Spinal cord (tissue), 10 donors: Measurements from ENCODE around the gene OGT. TPM values are rescaled to one million over a fixed set of nuclear protein-coding genes. Genes with fewer than 3 reads are reported as not detected.

Source experiments
- DNase-seq, 6 donors: peaks; one replicate each; pipeline versions ENCODE4 v3.0.0 to v3.0.0-alpha.2; 2013 to 2015; ENCODE audit warnings: low spot score in 6 of 6, low read depth in 4 of 6
- H3K27ac ChIP-seq: one replicate; pipeline ENCODE4 v1.5.1; 2013; ENCODE audit warnings: low read depth, low read length, control low read depth
- H3K27me3 ChIP-seq: one replicate; pipeline ENCODE4 v1.6.1; 2013; ENCODE audit warnings: low read length; ENCODE audit not compliant: control insufficient read depth, insufficient read depth
- H3K36me3 ChIP-seq: one replicate; pipeline ENCODE4 v1.6.1; 2013; ENCODE audit warnings: low read length; ENCODE audit not compliant: control insufficient read depth, insufficient read depth
- H3K4me1 ChIP-seq: one replicate; pipeline ENCODE4 v1.6.1; 2013; ENCODE audit warnings: low read length; ENCODE audit not compliant: control insufficient read depth, insufficient read depth
- H3K4me3 ChIP-seq: one replicate; pipeline ENCODE4 v1.5.1; 2013; ENCODE audit warnings: low read depth, low read length, control low read depth
- H3K9me3 ChIP-seq: one replicate; pipeline ENCODE4 v1.6.1; 2013; ENCODE audit warnings: low read length; ENCODE audit not compliant: control insufficient read depth, insufficient read depth
- WGBS: methylation state at CpG from one replicate; pipeline ENCODE4 v1.1.5; 2013; ENCODE audit warnings: missing lambda C conversion rate; ENCODE audit not compliant: insufficient coverage; 5-methylcytosine and 5-hydroxymethylcytosine counted together
- polyA plus RNA-seq, 2 donors: library from polyadenylated mRNA; unstranded; fragments of 120-200 nt; gene quantifications; one replicate each; pipeline ENCODE4 v1.2.1, GENCODE V29; 2013; ENCODE audit not compliant: insufficient read length in 2 of 2
- small RNA-seq: library from RNA; depleted of rRNA; stranded (forward); fragments of <200 nt; gene quantifications from one replicate; pipeline ENCODE3, GENCODE V24; 2014; ENCODE audit warnings: low replicate concordance
- total RNA-seq, 2 donors: library from RNA; depleted of rRNA in 1 of 2; stranded (reverse); fragments of 120-200 nt in 1 of 2; fragments of >200 nt in 1 of 2; gene quantifications; one replicate each; pipeline versions ENCODE4 v1.2.3 to v1.2.4, GENCODE V29; 2013 to 2014
- donor health status: healthy.

The OGT gene
- total and polyA plus RNA-seq, 4 donors: 111 to 187 (median 127) TPM

- H3K27me3 ChIP-seq: no peaks in the 10 kb centered on the region
- peak overlapping the region; percentile 19 for H3K27ac ChIP-seq
Measured at GRCh38 chrX:71622576-71623450, 89.9 kb downstream of the OGT start.

GRCh38 chrX:71623714-71624113, 90.8 kb downstream of the OGT start:
- WGBS: no CpG with 5 or more reads among the region's 3 CpGs
- no peak for DNase-seq

More at GRCh38 chrX:71622576-71623450, 89.9 kb downstream of the OGT start:
- Histone ChIP-seq H3K36me3 (no peaks in the 10 kb centered on the region), H3K9me3 (no peaks in the 10 kb centered on the region), H3K4me3 (no peak overlapping the region), H3K4me1 (peaks cover 17% of the 10 kb centered on the region)
- 36% methylated on average over 8 of the region's 13 CpGs for WGBS
- DNase-seq: peak in 5 of 6 donors; percentile 19 to 84 (median 33)

GRCh38 chrX:71625471-71625870, 92.6 kb downstream of the OGT start:
- H3K27ac ChIP-seq: no peak overlapping the region
- no peaks in the 10 kb centered on the region for H3K36me3 ChIP-seq
- H3K9me3 ChIP-seq: no peaks in the 10 kb centered on the region
- WGBS: 77% methylated on average over 3 of the region's 5 CpGs
- no peak overlapping the region for H3K4me3 ChIP-seq
- no peak for DNase-seq
- H3K27me3 ChIP-seq: no peaks in the 10 kb centered on the region
- peaks cover 17% of the 10 kb centered on the region for H3K4me1 ChIP-seq

More at GRCh38 chrX:71623714-71624113, 90.8 kb downstream of the OGT start:
- no peaks in the 10 kb centered on the region for H3K36me3 ChIP-seq
- H3K9me3 ChIP-seq: no peaks in the 10 kb centered on the region
- no peaks in the 10 kb centered on the region for H3K27me3 ChIP-seq
- H3K4me3 ChIP-seq: no peak overlapping the region
- peaks cover 17% of the 10 kb centered on the region for H3K4me1 ChIP-seq
- H3K27ac ChIP-seq: no peak overlapping the region

Small RNA genes lying within 50 kb of the gene (small RNA-seq; reads per million reads assigned to genes)
- gene RF00019: not detected

Other genes starting within 250 kb of the OGT start
- 100 to 1,000 TPM; 236 to 435 TPM for gene NONO, start 249.5 kb upstream of the OGT start, total RNA-seq
- gene NONO, start 249.5 kb upstream of the OGT start, polyA plus RNA-seq: 100 to 1,000 TPM; 354 to 399 TPM
- gene ITGB1BP2, start 231.4 kb upstream of the OGT start, total RNA-seq: 1 to 10 TPM in 1 of 2 donors, under 1 TPM in 1; 0.99 to 1.5 TPM
- 1 to 10 TPM; 1.2 to 2.1 TPM for gene ITGB1BP2, start 231.4 kb upstream of the OGT start, polyA plus RNA-seq
- 10 to 100 TPM; 42.6 to 53.6 TPM for gene TAF1, start 166.7 kb upstream of the OGT start, total RNA-seq
- gene TAF1, start 166.7 kb upstream of the OGT start, polyA plus RNA-seq: 10 to 100 TPM; 26.3 to 29.1 TPM
- gene GCNA, start 45.3 kb downstream of the OGT start, total RNA-seq: 1 to 10 TPM; 1.7 to 3.1 TPM
- 1 to 10 TPM; 3.4 to 3.7 TPM for gene GCNA, start 45.3 kb downstream of the OGT start, polyA plus RNA-seq
- gene CXCR3, start 85.4 kb downstream of the OGT start, total RNA-seq: not detected
- gene CXCR3, start 85.4 kb downstream of the OGT start, polyA plus RNA-seq: not detected
- under 1 TPM in 1 of 2 donors, not detected in 1; 0.88 TPM for gene CXorf49, start 185.2 kb downstream of the OGT start, total RNA-seq
- gene CXorf49, start 185.2 kb downstream of the OGT start, polyA plus RNA-seq: not detected
- under 1 TPM in 1 of 2 donors, not detected in 1; 0.88 TPM for gene CXorf49B, start 230.2 kb downstream of the OGT start, total RNA-seq
- gene CXorf49B, start 230.2 kb downstream of the OGT start, polyA plus RNA-seq: not detected